Spleen (tissue), 11 donors: ENCODE data around the gene FBXO15. TPM values are rescaled to one million over a fixed set of nuclear protein-coding genes. Genes with fewer than 3 reads are reported as not detected.
A peak's percentile ranks its signal among the peaks of the same experiment; 100 is the strongest.

ENCODE experiments used
- DNase-seq: peaks from one replicate; pipeline ENCODE4 v3.0.0-alpha.2; 2020
- H3K27ac ChIP-seq, 8 donors: fragments of 200-600 bp; sonication (generic) in 7 of 8; 1 replicate in 4 of 8; 2 replicates in 4 of 8; pipeline versions ENCODE4 v1.5.0 to v1.8.0; 2016 to 2021; ENCODE audit warnings: inconsistent platforms in 4 of 8, mild to moderate bottlenecking in 4 of 8, moderate library complexity in 1 of 8
- H3K27me3 ChIP-seq, 7 donors: fragments of 200-600 bp; sonication (generic) in 6 of 7; replicated peaks in 1 of 7; 1 replicate in 4 of 7; 2 replicates in 3 of 7; pipeline versions ENCODE4 v1.5.0 to v1.8.0; 2016 to 2021; ENCODE audit warnings: inconsistent platforms in 3 of 7, mild to moderate bottlenecking in 1 of 7
- H3K36me3 ChIP-seq, 6 donors: fragments of 200-600 bp; sonication (generic) in 5 of 6; 1 replicate in 4 of 6; 2 replicates in 2 of 6; pipeline versions ENCODE4 v1.5.0 to v1.8.0; 2016 to 2021; ENCODE audit warnings: inconsistent platforms in 2 of 6
- H3K4me1 ChIP-seq, 6 donors: fragments of 200-600 bp; sonication (generic) in 5 of 6; 1 replicate in 3 of 6; 2 replicates in 3 of 6; pipeline versions ENCODE4 v1.5.0 to v1.8.0; 2016 to 2021; ENCODE audit warnings: inconsistent platforms in 3 of 6
- H3K4me3 ChIP-seq, 8 donors: fragments of 200-600 bp; sonication (generic) in 7 of 8; 1 replicate in 4 of 8; 2 replicates in 4 of 8; pipeline versions ENCODE4 v1.5.0 to v1.8.0; 2016 to 2021; ENCODE audit warnings: inconsistent platforms in 4 of 8, mild to moderate bottlenecking in 4 of 8, moderate library complexity in 2 of 8
- H3K9me3 ChIP-seq, 8 donors: fragments of 200-600 bp; sonication (generic) in 7 of 8; 1 replicate in 4 of 8; 2 replicates in 4 of 8; pipeline versions ENCODE4 v1.5.0 to v1.8.0; 2016 to 2021; ENCODE audit warnings: inconsistent platforms in 4 of 8
- POLR2A ChIP-seq, 3 donors: fragments of 450-650 bp; IDR thresholded peaks; one replicate each; pipeline ENCODE4 v1.5.1; 2017; ENCODE audit warnings: antibody characterized with exemption in 3 of 3, mild to moderate bottlenecking in 1 of 3
- POLR2AphosphoS5 ChIP-seq, 3 donors: sonication (generic); formaldehyde crosslinking; IDR thresholded peaks; one replicate each; pipeline ENCODE4 v1.5.1; 2017; ENCODE audit warnings: antibody characterized with exemption in 3 of 3
- WGBS, 5 donors: extraction: QIAGEN DNeasy Blood & Tissue Kit in 3 of 5; methylation state at CpG; one replicate each; pipeline versions ENCODE4 v1.1.5 to v1.1.7; 2013 to 2018; 5-methylcytosine and 5-hydroxymethylcytosine counted together
- intact Hi-C: fragments of 100-400 bp; cut with DNase I; formaldehyde crosslinking; loops from one replicate; pipeline ENCODE4 v1.15.0; 2023; ENCODE audit warnings: low total_unique reads
- polyA plus RNA-seq, 3 donors: library from polyadenylated mRNA; stranded (reverse); fragments of 200-250 nt; gene quantifications; one replicate each; pipeline ENCODE4 v1.2.1, GENCODE V29; 2013
- total RNA-seq, 7 donors: library from RNA; depleted of rRNA in 3 of 7; stranded (reverse); fragments of >200 nt in 3 of 7; fragmentation: NEBNext Ultra II Directional in 4 of 7; extraction: Animal tissue kit (Norgen Biotek cat#: 25700) in 4 of 7; gene quantifications; one replicate each; pipeline versions ENCODE4 v1.1.0 to v1.2.1, GENCODE V29; 2016 to 2021
- TF ChIP-seq, protein P1 (sequence below), 11 experiments: fragments of 200-600 bp in 7 of 11; fragments of 450-650 bp in 4 of 11; sonication (generic) in 4 of 11; IDR thresholded peaks in 8 of 11; conservative IDR thresholded peaks in 3 of 11; 1 replicate in 7 of 11; 2 replicates in 4 of 11; pipeline versions ENCODE4 v1.4.0 to v1.8.0; 2016 to 2021; ENCODE audit warnings: antibody characterized with exemption in 11 of 11, inconsistent platforms in 4 of 11, mild to moderate bottlenecking in 1 of 11
- donor health status: healthy with polysubstance abuse.
- donor health status: DM: no; HTN: no; CAD: no; lungs with moderate emphysema.
- donor health status: DM: no; HTN: no; CAD: no.
- donor health status: Bipolar disorder and iron deficiency.
- donor health status: healthy.
- donor health status: DM: no; HTN: no; CAD: no.
- donor health status: DM: yes; HTN: yes; CAD: no.

FBXO15 gene
- total and polyA plus RNA-seq, 10 donors: 0.28 to 3.5 (median 1.1) TPM

DNA sequence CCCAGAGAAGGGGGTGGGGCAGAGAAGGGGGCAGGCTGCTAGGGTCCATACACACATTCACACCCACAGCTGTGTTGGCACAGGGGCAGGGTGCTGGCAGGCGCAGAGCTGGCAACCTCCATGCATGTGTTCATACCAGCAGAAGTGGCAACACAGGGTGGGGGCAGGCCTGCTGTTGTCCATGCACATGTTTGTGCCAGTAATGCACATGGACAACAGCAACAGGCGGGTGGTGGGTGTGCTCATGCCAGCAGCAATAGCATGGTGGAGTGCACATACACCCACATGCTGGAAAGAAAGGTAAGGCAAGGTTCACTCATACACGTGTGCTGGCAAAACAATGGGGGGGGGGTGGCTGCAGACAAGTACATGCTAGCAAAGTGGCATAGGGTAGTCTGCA is 54.7 kb downstream of the FBXO15 start:
- TF ChIP-seq, protein P1, sequence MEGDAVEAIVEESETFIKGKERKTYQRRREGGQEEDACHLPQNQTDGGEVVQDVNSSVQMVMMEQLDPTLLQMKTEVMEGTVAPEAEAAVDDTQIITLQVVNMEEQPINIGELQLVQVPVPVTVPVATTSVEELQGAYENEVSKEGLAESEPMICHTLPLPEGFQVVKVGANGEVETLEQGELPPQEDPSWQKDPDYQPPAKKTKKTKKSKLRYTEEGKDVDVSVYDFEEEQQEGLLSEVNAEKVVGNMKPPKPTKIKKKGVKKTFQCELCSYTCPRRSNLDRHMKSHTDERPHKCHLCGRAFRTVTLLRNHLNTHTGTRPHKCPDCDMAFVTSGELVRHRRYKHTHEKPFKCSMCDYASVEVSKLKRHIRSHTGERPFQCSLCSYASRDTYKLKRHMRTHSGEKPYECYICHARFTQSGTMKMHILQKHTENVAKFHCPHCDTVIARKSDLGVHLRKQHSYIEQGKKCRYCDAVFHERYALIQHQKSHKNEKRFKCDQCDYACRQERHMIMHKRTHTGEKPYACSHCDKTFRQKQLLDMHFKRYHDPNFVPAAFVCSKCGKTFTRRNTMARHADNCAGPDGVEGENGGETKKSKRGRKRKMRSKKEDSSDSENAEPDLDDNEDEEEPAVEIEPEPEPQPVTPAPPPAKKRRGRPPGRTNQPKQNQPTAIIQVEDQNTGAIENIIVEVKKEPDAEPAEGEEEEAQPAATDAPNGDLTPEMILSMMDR (IDR thresholded peaks at IDR 0.05 in 8 of 11, conservative IDR thresholded peaks at IDR 0.05 in 3 of 11): no peak
- TF ChIP-seq POLR2AphosphoS5 (IDR thresholded peaks at IDR 0.05): no peak
- no peak for TF ChIP-seq POLR2A (IDR thresholded peaks at IDR 0.05)
- intact Hi-C loops: no loop called here
- no peak overlapping the region for H3K4me3 ChIP-seq
- H3K27me3 ChIP-seq: no peaks in the 10 kb centered on the region
- DNase-seq: no peak
- H3K9me3 ChIP-seq: peaks cover 0 to 18% (median 3%) of the 10 kb centered on the region in 8 donors
- H3K36me3 ChIP-seq: no peaks in the 10 kb centered on the region
- H3K27ac ChIP-seq: no peak overlapping the region
- 85 to 99% (median 92%) methylated on average over 3 of the region's 3 CpGs for WGBS, 5 donors
- H3K4me1 ChIP-seq: no peaks in the 10 kb centered on the region

DNA sequence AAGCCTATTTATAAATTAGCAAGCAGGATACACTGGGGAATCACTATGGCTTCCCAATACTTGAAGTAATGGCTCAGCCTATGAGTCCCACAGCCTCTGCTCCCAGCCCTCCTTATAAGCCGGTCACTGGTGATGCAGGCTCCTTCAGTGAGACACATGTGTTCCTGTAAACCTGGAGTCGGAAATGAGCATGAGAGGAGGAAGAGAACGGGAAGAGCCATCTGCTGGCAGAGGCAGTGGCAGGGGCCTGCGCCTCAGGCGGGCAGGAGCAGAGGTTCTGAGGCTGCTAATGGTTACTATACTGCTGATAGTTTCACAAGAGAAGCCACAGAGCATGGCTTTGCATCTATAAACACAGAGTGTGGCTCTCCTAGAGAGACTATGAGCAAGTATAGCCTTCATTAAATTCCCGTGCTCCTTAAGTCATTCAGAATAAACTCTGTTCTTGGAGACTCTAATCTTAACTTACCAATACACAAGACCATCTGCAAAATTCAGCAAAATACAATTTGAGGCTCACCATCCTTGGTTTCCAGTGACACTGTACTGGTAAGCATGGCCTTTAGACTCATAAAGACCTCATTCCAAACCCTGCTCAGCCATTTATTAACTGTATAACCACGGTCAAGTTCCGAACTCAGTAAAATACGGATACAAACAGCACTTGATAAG is 63.3 kb downstream of the FBXO15 start:
- no peak overlapping the region for H3K27ac ChIP-seq
- WGBS, 5 donors: 91 to 93% (median 92%) methylated on average over 9 of the region's 9 CpGs
- H3K36me3 ChIP-seq: no peaks in the 10 kb centered on the region
- TF ChIP-seq, protein P1 (IDR thresholded peaks at IDR 0.05 in 8 of 11, conservative IDR thresholded peaks at IDR 0.05 in 3 of 11): no peak
- TF ChIP-seq POLR2A (IDR thresholded peaks at IDR 0.05) (no peak), POLR2AphosphoS5 (IDR thresholded peaks at IDR 0.05) (no peak)
- H3K9me3 ChIP-seq: peaks cover 0 to 12% (median 3%) of the 10 kb centered on the region in 8 donors
- intact Hi-C loops: no loop called here
- H3K4me1 ChIP-seq: peaks cover 0 to 14% (median 6%) of the 10 kb centered on the region in 6 donors
- no peak for DNase-seq
- no peaks in the 10 kb centered on the region for H3K27me3 ChIP-seq
- H3K4me3 ChIP-seq: no peak overlapping the region

DNA sequence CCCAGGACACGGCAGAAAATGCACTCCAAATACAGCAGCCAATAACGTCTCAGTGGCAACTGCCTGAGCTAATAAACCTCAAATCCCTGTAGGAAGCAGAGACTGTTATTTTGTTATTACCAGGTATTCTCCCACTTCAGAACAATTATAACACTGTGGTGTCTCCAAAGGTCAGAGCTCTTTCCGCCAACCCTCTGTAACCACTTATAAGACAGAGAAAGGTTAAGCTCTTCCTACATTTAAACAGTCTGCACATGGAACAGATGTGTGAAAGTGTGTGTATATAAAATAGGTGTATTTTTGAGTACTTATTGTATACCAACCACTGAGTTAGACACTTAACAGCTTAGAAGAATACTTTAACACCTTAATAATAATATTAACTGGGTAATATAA is 64.1 kb downstream of the FBXO15 start:
- no peak for DNase-seq
- Histone ChIP-seq H3K36me3 (no peaks in the 10 kb centered on the region), H3K4me1 (peaks cover 0 to 14% (median 6%) of the 10 kb centered on the region in 6 donors), H3K27ac (peak overlapping the region in 3 of 8 donors; percentile 50 to 72 (median 61)), H3K4me3 (no peak overlapping the region), H3K9me3 (peaks cover 0 to 5% (median 2%) of the 10 kb centered on the region in 8 donors), H3K27me3 (no peaks in the 10 kb centered on the region)
- TF ChIP-seq POLR2AphosphoS5 (IDR thresholded peaks at IDR 0.05) (no peak), POLR2A (IDR thresholded peaks at IDR 0.05) (no peak)
- TF ChIP-seq, protein P1 (IDR thresholded peaks at IDR 0.05 in 8 of 11, conservative IDR thresholded peaks at IDR 0.05 in 3 of 11): no peak
- intact Hi-C loops: no loop called here
- 57 to 89% (median 65%) methylated on average over 3 of the region's 3 CpGs for WGBS, 5 donors

GRCh38 chr18:74082742-74083556 is 64.7 kb downstream of the FBXO15 start:
- Histone ChIP-seq H3K9me3 (no peaks in the 10 kb centered on the region), H3K4me3 (peak overlapping the region in 1 of 8 donors; percentile 15), H3K27ac (peak overlapping the region in 6 of 8 donors; percentile 39 to 72 (median 48)), H3K36me3 (no peaks in the 10 kb centered on the region), H3K4me1 (peaks cover 0 to 14% (median 6%) of the 10 kb centered on the region in 6 donors), H3K27me3 (no peaks in the 10 kb centered on the region)
- intact Hi-C loops: no loop called here
- no peak for DNase-seq
- 42 to 56% (median 55%) methylated on average over 13 to 18 of the region's 18 CpGs for WGBS, 5 donors
- TF ChIP-seq POLR2AphosphoS5 (IDR thresholded peaks at IDR 0.05): no peak
- TF ChIP-seq, protein P1 (IDR thresholded peaks at IDR 0.05 in 8 of 11, conservative IDR thresholded peaks at IDR 0.05 in 3 of 11): peak in 3 of 11 experiments; percentile 2 to 6 (median 3)
- TF ChIP-seq POLR2A (IDR thresholded peaks at IDR 0.05): no peak
